ENCODE data around the gene SLC29A1. TPM values are rescaled to one million over a fixed set of nuclear protein-coding genes. Genes with fewer than 3 reads are reported as not detected.

Gene SLC29A1
- total RNA-seq, 1 donor from 2014 or later: 36.1 TPM

GRCh38 chr6:44271406-44271723 lies 48.0 kb downstream of the SLC29A1 start:
- no peak overlapping the region for H3K4me3 ChIP-seq (ENCODE audit: low read depth, low read length)
- no peak for DNase-seq (ENCODE audit: low read depth)
- no peak for TF ChIP-seq CTCF (IDR thresholded peaks at IDR 0.05; ENCODE audit: insufficient read depth, low read length, poor library complexity, severe bottlenecking)
- no peaks in the 10 kb centered on the region for H3K36me3 ChIP-seq (ENCODE audit: control insufficient read depth, insufficient read depth, low read length)
- H3K27me3 ChIP-seq (ENCODE audit: control insufficient read depth, insufficient read depth, low read length): peaks cover 65% of the 10 kb centered on the region

DNA sequence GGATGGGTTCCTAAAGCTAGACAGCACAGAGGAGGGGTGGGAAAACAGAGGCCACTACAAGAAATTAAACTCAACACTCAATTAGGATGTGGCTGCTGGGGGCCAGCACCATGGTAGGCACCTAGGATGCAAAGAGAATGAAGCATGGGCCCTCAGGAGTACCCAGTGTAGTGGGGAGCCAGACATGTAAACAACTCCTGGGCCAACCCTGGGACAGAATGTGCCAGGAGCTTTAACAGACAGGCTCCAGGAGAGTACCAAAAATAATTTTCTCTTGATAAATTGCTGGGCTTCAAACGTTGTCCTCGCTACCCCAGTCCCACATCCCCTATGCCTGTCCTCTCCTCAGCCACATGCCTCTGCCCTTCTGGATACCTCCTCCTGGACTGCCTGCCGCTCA lies 48.5 kb downstream of the SLC29A1 start:
- Histone ChIP-seq H3K36me3 (ENCODE audit: control insufficient read depth, insufficient read depth, low read length) (no peaks in the 10 kb centered on the region), H3K4me3 (ENCODE audit: low read depth, low read length) (no peak overlapping the region), H3K27me3 (ENCODE audit: control insufficient read depth, insufficient read depth, low read length) (peaks cover 70% of the 10 kb centered on the region)
- DNase-seq (ENCODE audit: low read depth): no peak
- no peak for TF ChIP-seq CTCF (IDR thresholded peaks at IDR 0.05; ENCODE audit: insufficient read depth, low read length, poor library complexity, severe bottlenecking)

GRCh38 chr6:44272529-44272928 lies 49.1 kb downstream of the SLC29A1 start:
- Histone ChIP-seq H3K4me3 (ENCODE audit: low read depth, low read length) (no peak overlapping the region), H3K36me3 (ENCODE audit: control insufficient read depth, insufficient read depth, low read length) (no peaks in the 10 kb centered on the region), H3K27me3 (ENCODE audit: control insufficient read depth, insufficient read depth, low read length) (peaks cover 76% of the 10 kb centered on the region)
- DNase-seq (ENCODE audit: low read depth): no peak
- TF ChIP-seq CTCF (IDR thresholded peaks at IDR 0.05; ENCODE audit: insufficient read depth, low read length, poor library complexity, severe bottlenecking): no peak

DNA sequence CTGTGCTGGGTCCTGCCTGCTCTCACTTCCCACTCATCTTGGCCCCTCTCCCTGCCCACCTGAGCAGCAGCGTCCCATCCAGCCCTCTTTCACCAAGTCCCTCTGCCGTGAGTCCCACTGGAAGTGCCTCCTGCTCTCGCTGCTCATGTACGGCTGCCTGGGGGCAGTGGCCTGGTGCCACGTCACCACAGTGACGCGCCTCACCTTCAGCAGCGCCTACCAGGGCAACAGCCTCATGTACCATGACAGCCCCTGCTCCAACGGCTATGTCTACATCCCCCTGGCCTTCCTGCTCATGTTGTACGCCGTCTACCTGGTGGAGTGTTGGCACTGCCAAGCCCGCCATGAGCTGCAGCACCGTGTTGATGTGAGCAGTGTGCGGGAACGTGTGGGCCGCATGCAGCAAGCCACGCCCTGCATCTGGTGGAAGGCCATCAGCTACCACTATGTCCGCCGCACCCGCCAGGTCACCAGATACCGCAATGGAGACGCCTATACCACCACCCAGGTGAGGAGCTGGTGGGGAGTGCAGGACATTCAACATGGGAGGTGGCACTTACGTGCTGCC lies 49.7 kb downstream of the SLC29A1 start:
- H3K4me3 ChIP-seq (ENCODE audit: low read depth, low read length): no peak overlapping the region
- no peak for DNase-seq (ENCODE audit: low read depth)
- no peaks in the 10 kb centered on the region for H3K36me3 ChIP-seq (ENCODE audit: control insufficient read depth, insufficient read depth, low read length)
- TF ChIP-seq CTCF (IDR thresholded peaks at IDR 0.05; ENCODE audit: insufficient read depth, low read length, poor library complexity, severe bottlenecking): no peak
- peaks cover 80% of the 10 kb centered on the region for H3K27me3 ChIP-seq (ENCODE audit: control insufficient read depth, insufficient read depth, low read length)

DNA sequence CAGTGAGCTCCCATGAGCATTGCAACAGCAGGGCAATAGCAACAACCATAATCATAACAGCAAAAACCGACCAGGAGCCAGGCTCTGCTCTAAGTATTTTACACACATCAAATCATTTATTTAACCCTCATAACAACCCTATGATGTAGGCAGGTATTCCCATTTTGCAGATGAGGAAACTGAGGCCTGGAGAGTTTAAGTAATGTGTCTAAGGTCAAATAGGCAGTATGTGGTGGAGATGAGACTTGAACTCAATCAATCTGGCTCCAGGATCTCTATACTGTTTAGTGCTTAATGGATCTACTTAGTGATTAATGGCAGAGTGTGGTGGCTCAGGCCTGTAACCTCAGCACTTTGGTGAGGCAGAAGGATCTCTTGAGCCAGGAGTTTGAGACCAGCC lies 50.2 kb downstream of the SLC29A1 start:
- no peak for DNase-seq (ENCODE audit: low read depth)
- peaks cover 78% of the 10 kb centered on the region for H3K27me3 ChIP-seq (ENCODE audit: control insufficient read depth, insufficient read depth, low read length)
- H3K36me3 ChIP-seq (ENCODE audit: control insufficient read depth, insufficient read depth, low read length): no peaks in the 10 kb centered on the region

More for the DNA sequence above, 50.2 kb downstream of the SLC29A1 start:
- H3K4me3 ChIP-seq (ENCODE audit: low read depth, low read length): no peak overlapping the region
- TF ChIP-seq CTCF (IDR thresholded peaks at IDR 0.05; ENCODE audit: insufficient read depth, low read length, poor library complexity, severe bottlenecking): no peak
